HG03159 (cell line): ENCODE results near the gene STON1.
"Not testable (repeated sequence)": the region's sequence is repeated elsewhere in the genome, so short reads cannot be mapped to it uniquely, and the experiment has no call there.

Experiments
- ATAC-seq: cut with Tn5 transposase; IDR thresholded peaks from one replicate; pipeline ENCODE4 v1.9.1; 2021; ENCODE audit warnings: mild to moderate bottlenecking, moderate library complexity; ENCODE audit not compliant: unreplicated experiment

STON1 gene

DNA sequence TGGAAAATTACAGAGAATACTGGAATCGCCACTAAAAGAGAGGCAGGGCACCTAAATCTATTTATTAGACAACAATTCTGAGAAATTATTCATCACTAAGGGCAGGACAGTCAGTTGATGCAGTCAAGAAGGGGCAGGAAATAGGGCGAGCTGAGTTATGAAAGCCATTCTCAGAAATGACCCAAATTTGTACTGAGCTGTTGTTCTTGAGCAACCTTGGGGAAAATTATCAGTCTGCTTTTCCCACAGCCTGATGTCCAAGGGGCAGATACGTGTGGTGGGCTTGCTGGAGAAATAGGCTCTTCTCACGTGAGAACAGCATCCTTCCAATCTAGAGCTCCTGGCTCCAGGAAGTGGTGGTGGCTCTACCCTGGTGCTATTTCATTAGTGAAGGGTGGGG lies 38.6 kb downstream of the STON1 start:
- ATAC-seq, result no peak

- no peak for ATAC-seq
Observed at GRCh38 chr2:48569433-48569832, 39.5 kb downstream of the STON1 start.

DNA sequence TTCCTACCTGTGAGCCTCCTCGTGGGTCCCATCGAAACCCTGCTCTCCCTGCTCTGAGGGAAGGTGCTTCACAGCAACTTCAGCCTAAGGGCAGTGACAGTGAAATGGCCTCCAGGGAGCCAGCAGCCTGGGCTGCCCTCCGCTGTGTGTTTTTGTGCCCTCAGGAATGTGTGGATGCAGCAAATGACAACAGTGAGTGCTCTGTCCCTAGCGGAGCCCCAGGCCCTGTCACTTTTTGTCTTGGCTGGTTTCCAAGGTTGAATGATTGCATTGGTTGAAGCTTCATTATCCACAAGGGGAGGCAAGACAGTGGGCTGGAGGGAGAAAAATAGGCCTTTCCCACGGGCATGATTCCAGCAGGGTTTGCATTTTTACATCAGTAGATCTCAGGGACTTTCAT lies 42.9 kb downstream of the STON1 start:
- ATAC-seq, result no peak

- no peak for ATAC-seq
Observed at GRCh38 chr2:48574353-48575287, 44.7 kb downstream of the STON1 start.

GRCh38 chr2:48578313-48578712 lies 48.4 kb downstream of the STON1 start:
- no peak for ATAC-seq

DNA sequence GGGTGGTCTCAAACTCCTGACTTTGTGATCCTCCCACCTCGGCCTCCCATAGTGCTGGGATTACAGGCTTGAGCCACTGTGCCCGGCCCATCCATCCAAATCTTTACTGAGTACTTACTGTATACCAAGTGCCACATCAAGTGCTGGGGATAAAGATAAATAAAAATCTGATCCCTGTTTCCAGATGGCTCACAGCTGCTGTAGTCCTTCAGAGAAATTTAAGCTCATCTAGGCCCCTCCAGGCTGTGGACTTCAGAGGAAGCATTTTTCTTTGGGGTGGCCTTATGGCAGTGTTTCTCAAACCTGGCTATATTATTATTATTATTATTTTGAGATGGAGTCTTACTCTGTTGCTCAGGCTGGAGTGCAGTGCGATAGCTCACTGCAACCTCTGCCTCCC lies 54.0 kb downstream of the STON1 start:
- no peak for ATAC-seq

DNA sequence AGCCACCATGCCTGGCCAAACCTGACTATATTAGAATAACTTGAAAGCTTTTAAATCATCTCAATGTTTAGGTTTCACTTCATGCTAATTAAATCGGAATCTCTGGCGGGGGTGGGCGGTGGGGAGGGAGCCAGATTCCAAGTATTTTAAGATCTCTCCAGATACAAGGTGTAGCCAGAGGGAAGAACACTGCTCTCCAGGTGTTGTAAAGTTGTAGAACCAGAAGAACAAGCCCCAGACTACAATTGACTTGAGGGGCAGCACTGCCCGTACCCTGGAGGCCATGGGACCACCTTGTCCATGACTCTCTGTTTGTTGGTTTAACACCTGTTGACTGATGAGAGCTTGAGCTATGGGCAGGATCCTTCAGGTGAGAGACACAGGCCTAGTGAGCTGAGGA lies 54.6 kb downstream of the STON1 start:
- no peak for ATAC-seq

DNA sequence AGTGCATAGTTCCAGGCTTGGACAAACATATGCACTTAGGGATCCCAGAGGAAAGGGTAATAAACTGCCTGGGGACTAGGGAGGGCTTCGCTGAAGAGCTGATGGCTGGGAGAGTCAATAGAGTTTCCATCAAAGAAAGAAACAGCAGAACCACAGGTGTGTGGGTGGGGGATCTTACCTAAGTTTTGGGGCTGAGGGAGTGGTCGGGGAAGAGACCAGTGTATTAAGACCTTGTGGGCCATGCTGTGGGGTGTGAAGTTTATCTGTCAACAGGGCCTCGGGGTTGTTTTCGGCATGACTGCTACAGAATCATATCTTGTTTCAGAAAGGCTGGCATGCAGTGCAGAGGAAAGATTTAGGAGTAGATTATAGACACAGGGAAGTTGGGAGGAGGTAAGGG lies 56.5 kb downstream of the STON1 start:
- ATAC-seq, result no peak

DNA sequence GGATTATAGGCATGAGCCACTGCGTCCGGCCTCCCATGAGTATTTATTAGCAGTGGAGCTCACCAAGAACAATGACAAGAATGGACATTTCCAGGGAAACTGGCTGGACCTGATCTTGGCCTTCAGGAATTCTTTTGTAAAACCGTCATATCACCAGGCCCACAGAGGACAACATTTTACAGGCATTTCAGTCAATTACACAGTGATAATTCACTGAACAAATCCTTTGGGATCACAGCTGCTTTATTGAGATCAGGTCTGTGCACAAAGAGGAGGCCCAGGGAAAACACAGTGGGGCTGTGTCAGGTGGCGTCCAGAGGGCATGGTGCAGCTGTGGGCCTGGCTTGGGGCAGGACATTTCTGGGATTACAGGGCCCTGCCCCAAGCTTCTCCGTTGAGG lies 57.6 kb downstream of the STON1 start:
- ATAC-seq, result no peak

DNA sequence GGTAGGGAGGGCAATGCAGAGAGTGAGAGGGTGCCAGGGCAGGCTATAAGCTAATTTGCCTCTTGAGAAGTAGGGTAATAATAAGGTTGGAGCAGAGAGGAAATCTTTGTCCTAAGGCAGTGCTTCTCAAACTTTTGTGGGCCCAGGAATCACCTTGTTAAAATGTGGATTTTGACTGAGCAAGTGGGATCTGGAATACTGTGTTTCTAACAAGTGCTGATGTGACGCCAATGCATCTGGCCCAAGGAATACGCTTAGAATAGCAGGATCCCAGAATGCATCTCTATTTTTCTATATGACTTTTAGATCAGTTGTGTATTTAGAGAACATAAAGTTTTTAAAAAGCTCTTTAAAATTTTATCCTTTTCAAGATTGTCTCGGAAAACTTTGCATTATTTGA lies 58.0 kb downstream of the STON1 start:
- ATAC-seq, result no peak

- no peak for ATAC-seq
Observed at GRCh38 chr2:48588745-48589144, 58.8 kb downstream of the STON1 start.

DNA sequence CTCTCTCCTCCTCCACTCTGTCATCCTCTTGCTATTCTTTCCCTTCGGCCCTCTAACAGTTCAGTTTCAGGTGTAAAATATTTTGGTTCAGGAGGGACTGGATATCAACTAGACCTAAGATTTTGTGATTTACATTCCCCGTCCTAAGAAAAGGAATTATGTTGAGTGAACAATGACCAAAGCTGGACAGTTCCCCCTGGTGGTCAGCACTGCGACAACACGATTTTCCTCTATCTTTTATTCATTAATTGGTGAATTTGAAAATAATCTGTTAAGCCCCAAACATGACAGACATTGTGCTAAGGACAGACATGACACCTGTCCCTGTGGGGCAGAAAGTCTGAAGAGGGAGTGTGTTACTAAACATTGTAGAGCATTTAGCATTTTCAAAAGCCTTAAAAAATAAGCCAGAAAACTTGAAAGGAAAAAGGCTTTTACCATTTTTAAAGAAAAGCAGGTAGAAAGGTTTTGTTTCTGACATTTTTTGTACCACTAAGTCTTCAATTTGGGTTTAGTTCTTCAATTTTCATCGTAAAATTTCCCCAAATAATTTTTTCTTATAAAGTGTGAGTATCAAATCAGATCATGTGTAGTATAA lies 59.3 kb downstream of the STON1 start:
- no peak for ATAC-seq

DNA sequence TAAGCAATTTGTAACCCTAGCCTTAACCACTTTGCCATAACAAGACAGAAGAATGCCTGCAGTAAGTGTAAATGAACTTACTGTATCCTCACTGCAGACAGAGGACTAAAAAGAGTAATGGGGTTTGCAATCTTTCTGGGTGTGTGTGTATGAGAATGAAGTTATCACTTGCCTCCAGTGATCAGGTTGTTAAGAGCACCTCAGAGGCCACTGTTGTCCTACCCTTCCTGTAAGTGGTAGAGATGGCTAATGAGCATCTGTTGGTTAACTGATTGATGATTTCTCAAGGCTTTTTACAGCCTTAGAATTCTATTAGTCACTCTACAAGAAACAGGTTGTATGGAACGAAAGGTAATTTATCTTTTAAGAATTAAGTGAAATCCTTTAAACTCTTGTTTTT lies 60.1 kb downstream of the STON1 start:
- ATAC-seq, result no peak

GRCh38 chr2:48592067-48592466 lies 62.1 kb downstream of the STON1 start:
- ATAC-seq, result no peak

DNA sequence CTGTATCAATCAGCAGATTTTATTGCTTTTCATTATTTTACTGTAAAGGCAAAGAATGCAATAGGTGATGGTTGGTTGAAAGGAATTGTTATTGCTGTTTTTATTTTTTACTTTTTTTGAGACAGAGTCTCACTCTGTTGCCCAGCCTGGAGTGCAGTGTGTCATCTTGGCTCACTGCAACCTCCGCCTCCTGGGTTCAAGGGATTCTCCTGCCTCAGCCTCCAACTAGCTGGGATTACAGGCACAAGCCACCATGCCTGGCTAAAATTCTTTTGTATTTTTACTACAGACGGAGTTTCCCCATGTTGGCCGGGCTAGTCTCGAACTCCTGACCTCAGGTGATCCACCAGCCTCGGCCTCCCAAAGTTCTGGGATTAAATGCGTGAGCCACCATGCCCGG lies 66.8 kb downstream of the STON1 start:
- ATAC-seq, result not testable (repeated sequence)

- ATAC-seq, result no peak
Observed at GRCh38 chr2:48597492-48597891, 67.5 kb downstream of the STON1 start.

DNA sequence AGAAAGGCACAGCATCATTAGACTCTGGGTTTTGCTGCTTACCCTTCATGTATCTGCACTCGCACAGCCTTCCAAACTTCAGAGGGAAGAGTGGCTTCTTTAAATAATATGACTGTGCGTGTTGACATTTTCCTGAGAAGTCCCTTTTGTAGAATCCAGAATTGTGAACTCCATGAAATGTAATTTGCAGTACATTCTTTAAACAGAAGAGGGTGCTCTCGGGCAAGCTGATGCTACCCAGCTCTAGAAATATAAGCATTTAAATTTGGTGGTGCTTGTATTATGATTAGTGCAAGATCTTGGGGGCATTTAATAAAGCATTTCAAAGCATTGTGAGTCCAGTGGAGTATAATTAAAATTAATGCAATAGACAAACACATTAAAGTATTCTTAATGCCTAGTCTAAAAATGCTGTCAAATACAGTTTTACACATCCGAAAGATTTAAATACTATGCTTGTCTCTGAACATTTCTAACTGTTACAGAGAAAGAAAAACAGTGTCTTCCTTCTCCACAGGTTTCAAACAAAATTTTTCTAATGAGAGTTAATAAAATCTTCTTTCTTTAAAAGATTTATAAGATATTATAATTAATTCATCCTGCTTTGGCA lies 70.4 kb downstream of the STON1 start:
- ATAC-seq, result no peak

DNA sequence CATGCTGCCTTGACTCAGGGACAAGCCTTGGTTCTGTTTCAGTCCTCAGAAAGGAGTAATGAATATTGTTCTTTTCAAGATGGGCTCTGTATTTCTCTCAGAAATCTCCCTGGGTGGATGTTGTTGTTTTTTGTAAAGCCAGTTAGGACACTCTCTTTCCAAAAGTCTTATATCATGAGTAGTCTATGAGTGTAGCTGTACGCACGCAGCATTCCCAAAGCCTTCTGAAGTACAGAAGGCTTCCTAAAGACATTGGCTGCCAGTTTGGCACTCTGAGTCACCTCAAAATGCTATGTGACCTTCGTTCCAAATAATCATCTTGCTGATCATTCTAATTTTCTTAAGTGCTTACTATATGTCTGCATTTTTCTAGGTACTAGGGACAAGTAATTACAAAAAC lies 71.0 kb downstream of the STON1 start:
- no peak for ATAC-seq

- peak; percentile 51 for ATAC-seq
Observed at GRCh38 chr2:48601349-48601748, 71.4 kb downstream of the STON1 start.

DNA sequence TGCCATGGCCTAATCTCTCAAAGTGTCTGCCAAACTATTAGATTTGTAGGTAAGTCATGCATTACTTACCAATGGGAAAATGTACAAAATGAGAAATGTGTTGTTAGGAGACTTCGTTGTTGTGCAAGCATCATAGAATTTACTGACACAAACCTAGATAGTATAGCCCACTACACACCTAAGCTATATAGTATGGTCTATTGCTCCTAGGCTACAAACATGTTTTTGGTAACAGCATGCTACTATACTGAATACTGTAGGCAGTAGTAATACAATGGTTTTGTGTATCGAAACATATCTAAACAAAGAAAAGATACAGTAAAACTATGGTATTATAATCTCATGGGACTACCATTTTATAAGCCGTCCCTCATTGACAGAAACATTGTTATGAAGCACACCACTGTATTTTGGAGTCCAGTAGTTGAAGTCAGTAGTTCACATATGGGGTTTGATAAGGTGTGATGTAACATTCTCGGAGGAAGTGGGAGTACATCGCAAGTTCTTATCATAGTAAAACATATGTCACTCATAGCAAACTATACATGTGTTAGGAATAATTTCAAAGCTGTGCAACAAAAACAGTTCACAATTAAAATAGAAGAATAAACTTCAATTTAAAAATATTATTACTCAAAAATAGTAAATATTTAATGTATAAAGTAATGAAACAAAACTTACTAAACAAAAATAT lies 75.7 kb downstream of the STON1 start:
- ATAC-seq, result no peak

DNA sequence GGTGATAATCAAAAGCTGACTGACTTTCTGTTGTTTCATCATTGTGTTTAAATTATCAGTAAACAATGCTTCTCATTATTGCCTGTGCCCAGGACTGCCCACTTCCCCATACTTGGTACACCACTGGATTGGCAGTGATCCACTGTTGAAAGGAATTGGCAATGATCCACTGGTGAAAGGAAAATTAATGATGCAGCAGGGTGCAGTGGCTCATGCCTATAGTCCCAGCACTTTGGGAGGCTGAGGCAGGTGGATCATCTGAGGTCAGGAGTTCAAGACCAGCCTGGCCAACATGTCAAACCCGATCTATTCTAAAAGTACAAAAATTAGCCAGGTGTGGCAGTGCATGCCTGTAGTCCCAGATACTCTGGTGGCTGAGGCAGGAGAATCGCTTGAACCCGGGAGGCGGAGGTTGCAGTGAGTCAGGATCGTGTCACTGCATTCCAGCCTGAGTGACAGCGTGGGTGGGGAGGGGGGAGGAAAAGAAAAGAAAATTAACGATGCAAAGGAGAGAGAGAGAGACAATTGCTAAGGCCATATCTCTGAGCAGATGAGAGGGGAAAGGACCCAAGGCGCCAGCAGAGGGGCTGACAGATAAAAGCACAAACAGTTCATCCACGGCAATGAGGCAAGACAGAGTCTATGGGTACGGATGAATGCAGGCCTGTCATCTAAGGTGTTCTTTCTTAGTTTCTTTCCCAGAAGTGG lies 77.5 kb downstream of the STON1 start:
- ATAC-seq, result no peak
